ENCODE results near the gene RNF39.

DNA sequence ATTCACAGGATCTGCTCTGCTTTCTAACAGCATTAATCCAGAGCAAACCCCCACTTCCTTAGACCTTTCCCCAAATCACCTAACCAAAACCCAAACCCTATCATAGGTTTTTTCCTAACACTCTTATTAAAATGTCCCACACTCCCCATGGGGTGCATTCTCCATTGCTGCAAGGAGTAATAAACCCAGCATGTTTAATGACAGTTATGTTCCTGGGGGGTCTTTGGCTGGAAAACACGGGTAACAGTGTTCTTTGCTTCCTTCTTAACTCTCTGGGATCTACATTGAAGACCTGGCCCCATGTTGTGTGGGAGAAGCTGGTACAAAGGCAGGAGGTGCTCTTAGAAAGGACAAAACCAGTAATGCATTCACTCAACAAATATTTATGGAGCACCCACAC is 21.3 kb upstream of the RNF39 start:
- TF ChIP-seq, protein P1, sequence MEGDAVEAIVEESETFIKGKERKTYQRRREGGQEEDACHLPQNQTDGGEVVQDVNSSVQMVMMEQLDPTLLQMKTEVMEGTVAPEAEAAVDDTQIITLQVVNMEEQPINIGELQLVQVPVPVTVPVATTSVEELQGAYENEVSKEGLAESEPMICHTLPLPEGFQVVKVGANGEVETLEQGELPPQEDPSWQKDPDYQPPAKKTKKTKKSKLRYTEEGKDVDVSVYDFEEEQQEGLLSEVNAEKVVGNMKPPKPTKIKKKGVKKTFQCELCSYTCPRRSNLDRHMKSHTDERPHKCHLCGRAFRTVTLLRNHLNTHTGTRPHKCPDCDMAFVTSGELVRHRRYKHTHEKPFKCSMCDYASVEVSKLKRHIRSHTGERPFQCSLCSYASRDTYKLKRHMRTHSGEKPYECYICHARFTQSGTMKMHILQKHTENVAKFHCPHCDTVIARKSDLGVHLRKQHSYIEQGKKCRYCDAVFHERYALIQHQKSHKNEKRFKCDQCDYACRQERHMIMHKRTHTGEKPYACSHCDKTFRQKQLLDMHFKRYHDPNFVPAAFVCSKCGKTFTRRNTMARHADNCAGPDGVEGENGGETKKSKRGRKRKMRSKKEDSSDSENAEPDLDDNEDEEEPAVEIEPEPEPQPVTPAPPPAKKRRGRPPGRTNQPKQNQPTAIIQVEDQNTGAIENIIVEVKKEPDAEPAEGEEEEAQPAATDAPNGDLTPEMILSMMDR (IDR thresholded peaks at IDR 0.05; ENCODE audit: low read length): no peak
- TF ChIP-seq EZH2 (optimal IDR thresholded peaks at IDR 0.05; ENCODE audit: low read depth, low read length): no peak
- TF ChIP-seq EZH2phosphoT487 (IDR thresholded peaks at IDR 0.05; ENCODE audit: low read length): no peak
